WI38 (cell line): ENCODE measurements around the gene SORT1.
A peak's percentile ranks its signal among the peaks of the same experiment; 100 is the strongest.

Experiments
- H3K4me3 ChIP-seq: 2 replicates; pipeline ENCODE4 v1.5.1; 2011; ENCODE audit warnings: low read depth, mild to moderate bottlenecking, control low read depth, low read length
- CTCF ChIP-seq: IDR thresholded peaks from 2 replicates; pipeline ENCODE4 v1.5.1; 2012; ENCODE audit warnings: low read depth, mild to moderate bottlenecking, control low read depth, low read length

SORT1 gene

GRCh38 chr1:109391157-109391556 is 6.6 kb downstream of the SORT1 start:
- H3K4me3 ChIP-seq, result peak overlapping the region; percentile 33
- TF ChIP-seq CTCF, result no peak

GRCh38 chr1:109389638-109390341 is 7.9 kb downstream of the SORT1 start:
- no peak overlapping the region for H3K4me3 ChIP-seq
- no peak for TF ChIP-seq CTCF

- H3K4me3 ChIP-seq, result no peak overlapping the region
- no peak for TF ChIP-seq CTCF
These were observed 8.7 kb downstream of the SORT1 start for GRCh38 chr1:109388884-109389637.

- no peak overlapping the region for H3K4me3 ChIP-seq
- no peak for TF ChIP-seq CTCF
These were observed 9.5 kb downstream of the SORT1 start for GRCh38 chr1:109388208-109388711.

- TF ChIP-seq CTCF, result no peak
- H3K4me3 ChIP-seq, result no peak overlapping the region
These were observed 11.5 kb downstream of the SORT1 start for GRCh38 chr1:109386054-109386717.

- TF ChIP-seq CTCF, result no peak
- H3K4me3 ChIP-seq, result no peak overlapping the region
These were observed 12.3 kb downstream of the SORT1 start for GRCh38 chr1:109385417-109385816.
